IPS DF 4.7 (cell line): Measurements from ENCODE around the gene PCNA.
A peak's percentile ranks its signal among the peaks of the same experiment; 100 is the strongest.

Experiments used
- DNase-seq: peaks from one replicate; pipeline ENCODE4 v3.0.0-alpha.2; 2013; ENCODE audit warnings: low spot score; ENCODE audit errors: extremely low read depth

PCNA gene

GRCh38 chr20:5143851-5144250, 24.1 kb upstream of the PCNA start:
- DNase-seq, result no peak

GRCh38 chr20:5141615-5142014, 21.9 kb upstream of the PCNA start:
- no peak for DNase-seq

GRCh38 chr20:5140195-5140594, 20.4 kb upstream of the PCNA start:
- DNase-seq, result no peak

- no peak for DNase-seq
Measured at GRCh38 chr20:5136096-5136495, 16.3 kb upstream of the PCNA start.

GRCh38 chr20:5135363-5136012, 15.7 kb upstream of the PCNA start:
- DNase-seq, result no peak

- no peak for DNase-seq
Measured at GRCh38 chr20:5133998-5134397, 14.2 kb upstream of the PCNA start.

- no peak for DNase-seq
Measured at GRCh38 chr20:5131502-5131901, 11.7 kb upstream of the PCNA start.

- no peak for DNase-seq
Measured at GRCh38 chr20:5128886-5129285, 9.1 kb upstream of the PCNA start.

- DNase-seq, result no peak
Measured at GRCh38 chr20:5127859-5128424, 8.2 kb upstream of the PCNA start.

GRCh38 chr20:5127204-5127858, 7.6 kb upstream of the PCNA start:
- no peak for DNase-seq

GRCh38 chr20:5126512-5127203, 6.9 kb upstream of the PCNA start, which contains the start of gene CDS2:
CDS2 (plus strand) TSS chr20:5127008; CDS start chr20:5127093, 85 bp downstream.
- peak; percentile 89 for DNase-seq

GRCh38 chr20:5122873-5123260, 3.1 kb upstream of the PCNA start:
- DNase-seq, result no peak

GRCh38 chr20:5120185-5120476, 373 bp upstream of the PCNA start:
- DNase-seq, result no peak

- DNase-seq, result no peak
Measured at GRCh38 chr20:5119143-5119434, 669 bp downstream of the PCNA start.

GRCh38 chr20:5118220-5119142, 1.3 kb downstream of the PCNA start:
- DNase-seq, result no peak

- DNase-seq, result no peak
Measured at GRCh38 chr20:5116875-5117274, 2.9 kb downstream of the PCNA start.

- DNase-seq, result no peak
Measured at GRCh38 chr20:5114403-5114802, 5.4 kb downstream of the PCNA start.

- DNase-seq, result no peak
Measured at GRCh38 chr20:5113615-5113986, 6.2 kb downstream of the PCNA start.

GRCh38 chr20:5109276-5109675, 10.5 kb downstream of the PCNA start:
- DNase-seq, result no peak

GRCh38 chr20:5104479-5104878, 15.3 kb downstream of the PCNA start:
- DNase-seq, result no peak

- no peak for DNase-seq
Measured at GRCh38 chr20:5100684-5101347, 18.9 kb downstream of the PCNA start.
